ENCODE data around the gene EXD1. TPM values are rescaled to one million over a fixed set of nuclear protein-coding genes. Genes with fewer than 3 reads are reported as not detected.
"Not testable (repeated sequence)": the region's sequence is repeated elsewhere in the genome, so short reads cannot be mapped to it uniquely, and the experiment has no call there.

Gene EXD1
- total and polyA plus RNA-seq, 2 experiments from 2014 or later = 0.07 TPM; not detected in 1

GRCh38 chr15:41235929-41236328 lies 5.4 kb upstream of the EXD1 start:
- H3K27ac ChIP-seq (ENCODE audit: low read depth) = no peak overlapping the region
- Mint-ChIP-seq H3K4me1 (peaks cover 16% of the 10 kb centered on the region), H3K27ac (no peak overlapping the region), H3K36me3 (ENCODE audit: low read depth) (no peaks in the 10 kb centered on the region), H3K4me3 (no peak overlapping the region), H3K27me3 (ENCODE audit: insufficient read depth, low read depth, poor library complexity) (peaks cover 2% of the 10 kb centered on the region), H3K9me3 (no peaks in the 10 kb centered on the region)
- H3K9me2 ChIP-seq (ENCODE audit: insufficient read depth) = no peaks in the 10 kb centered on the region
- no peak for TF ChIP-seq STAT1 (IDR thresholded peaks at IDR 0.05; ENCODE audit: unreplicated experiment)
- no peak for TF ChIP-seq EZH2phosphoT487 (IDR thresholded peaks at IDR 0.05; ENCODE audit: unreplicated experiment)
- no peak for TF ChIP-seq POLR2AphosphoS5 (IDR thresholded peaks at IDR 0.05; ENCODE audit: low read depth)
- TF ChIP-seq, protein P1, sequence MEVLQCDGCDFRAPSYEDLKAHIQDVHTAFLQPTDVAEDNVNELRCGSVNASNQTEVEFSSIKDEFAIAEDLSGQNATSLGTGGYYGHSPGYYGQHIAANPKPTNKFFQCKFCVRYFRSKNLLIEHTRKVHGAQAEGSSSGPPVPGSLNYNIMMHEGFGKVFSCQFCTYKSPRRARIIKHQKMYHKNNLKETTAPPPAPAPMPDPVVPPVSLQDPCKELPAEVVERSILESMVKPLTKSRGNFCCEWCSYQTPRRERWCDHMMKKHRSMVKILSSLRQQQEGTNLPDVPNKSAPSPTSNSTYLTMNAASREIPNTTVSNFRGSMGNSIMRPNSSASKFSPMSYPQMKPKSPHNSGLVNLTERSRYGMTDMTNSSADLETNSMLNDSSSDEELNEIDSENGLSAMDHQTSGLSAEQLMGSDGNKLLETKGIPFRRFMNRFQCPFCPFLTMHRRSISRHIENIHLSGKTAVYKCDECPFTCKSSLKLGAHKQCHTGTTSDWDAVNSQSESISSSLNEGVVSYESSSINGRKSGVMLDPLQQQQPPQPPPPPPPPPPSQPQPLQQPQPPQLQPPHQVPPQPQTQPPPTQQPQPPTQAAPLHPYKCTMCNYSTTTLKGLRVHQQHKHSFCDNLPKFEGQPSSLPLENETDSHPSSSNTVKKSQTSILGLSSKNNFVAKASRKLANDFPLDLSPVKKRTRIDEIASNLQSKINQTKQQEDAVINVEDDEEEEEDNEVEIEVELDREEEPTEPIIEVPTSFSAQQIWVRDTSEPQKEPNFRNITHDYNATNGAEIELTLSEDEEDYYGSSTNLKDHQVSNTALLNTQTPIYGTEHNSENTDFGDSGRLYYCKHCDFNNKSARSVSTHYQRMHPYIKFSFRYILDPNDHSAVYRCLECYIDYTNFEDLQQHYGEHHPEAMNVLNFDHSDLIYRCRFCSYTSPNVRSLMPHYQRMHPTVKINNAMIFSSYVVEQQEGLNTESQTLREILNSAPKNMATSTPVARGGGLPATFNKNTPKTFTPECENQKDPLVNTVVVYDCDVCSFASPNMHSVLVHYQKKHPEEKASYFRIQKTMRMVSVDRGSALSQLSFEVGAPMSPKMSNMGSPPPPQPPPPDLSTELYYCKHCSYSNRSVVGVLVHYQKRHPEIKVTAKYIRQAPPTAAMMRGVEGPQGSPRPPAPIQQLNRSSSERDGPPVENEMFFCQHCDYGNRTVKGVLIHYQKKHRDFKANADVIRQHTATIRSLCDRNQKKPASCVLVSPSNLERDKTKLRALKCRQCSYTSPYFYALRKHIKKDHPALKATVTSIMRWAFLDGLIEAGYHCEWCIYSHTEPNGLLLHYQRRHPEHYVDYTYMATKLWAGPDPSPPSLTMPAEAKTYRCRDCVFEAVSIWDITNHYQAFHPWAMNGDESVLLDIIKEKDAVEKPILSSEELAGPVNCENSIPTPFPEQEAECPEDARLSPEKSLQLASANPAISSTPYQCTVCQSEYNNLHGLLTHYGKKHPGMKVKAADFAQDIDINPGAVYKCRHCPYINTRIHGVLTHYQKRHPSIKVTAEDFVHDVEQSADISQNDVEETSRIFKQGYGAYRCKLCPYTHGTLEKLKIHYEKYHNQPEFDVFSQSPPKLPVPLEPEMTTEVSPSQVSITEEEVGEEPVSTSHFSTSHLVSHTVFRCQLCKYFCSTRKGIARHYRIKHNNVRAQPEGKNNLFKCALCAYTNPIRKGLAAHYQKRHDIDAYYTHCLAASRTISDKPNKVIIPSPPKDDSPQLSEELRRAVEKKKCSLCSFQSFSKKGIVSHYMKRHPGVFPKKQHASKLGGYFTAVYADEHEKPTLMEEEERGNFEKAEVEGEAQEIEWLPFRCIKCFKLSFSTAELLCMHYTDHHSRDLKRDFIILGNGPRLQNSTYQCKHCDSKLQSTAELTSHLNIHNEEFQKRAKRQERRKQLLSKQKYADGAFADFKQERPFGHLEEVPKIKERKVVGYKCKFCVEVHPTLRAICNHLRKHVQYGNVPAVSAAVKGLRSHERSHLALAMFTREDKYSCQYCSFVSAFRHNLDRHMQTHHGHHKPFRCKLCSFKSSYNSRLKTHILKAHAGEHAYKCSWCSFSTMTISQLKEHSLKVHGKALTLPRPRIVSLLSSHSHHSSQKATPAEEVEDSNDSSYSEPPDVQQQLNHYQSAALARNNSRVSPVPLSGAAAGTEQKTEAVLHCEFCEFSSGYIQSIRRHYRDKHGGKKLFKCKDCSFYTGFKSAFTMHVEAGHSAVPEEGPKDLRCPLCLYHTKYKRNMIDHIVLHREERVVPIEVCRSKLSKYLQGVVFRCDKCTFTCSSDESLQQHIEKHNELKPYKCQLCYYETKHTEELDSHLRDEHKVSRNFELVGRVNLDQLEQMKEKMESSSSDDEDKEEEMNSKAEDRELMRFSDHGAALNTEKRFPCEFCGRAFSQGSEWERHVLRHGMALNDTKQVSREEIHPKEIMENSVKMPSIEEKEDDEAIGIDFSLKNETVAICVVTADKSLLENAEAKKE (CRISPR knock-in tag; IDR thresholded peaks at IDR 0.05) = no peak
- no peak for TF ChIP-seq CREB1 (CRISPR knock-in tag; IDR thresholded peaks at IDR 0.05; ENCODE audit: low read depth)
- TF ChIP-seq NANOG (IDR thresholded peaks at IDR 0.05; ENCODE audit: borderline replicate concordance) = no peak
- no peak for TF ChIP-seq JUNB (IDR thresholded peaks at IDR 0.05; ENCODE audit: unreplicated experiment)
- no peak for TF ChIP-seq ETS1 (IDR thresholded peaks at IDR 0.05)
- no peaks in the 10 kb centered on the region for H3F3A ChIP-seq (replicated peaks; ENCODE audit: low read depth)
- H4K20me1 ChIP-seq (replicated peaks; ENCODE audit: insufficient read depth) = peaks cover 17% of the 10 kb centered on the region; the same call in 1 of the 2 replicates
- H3K4me1 ChIP-seq (ENCODE audit: insufficient read depth) = peaks cover 25% of the 10 kb centered on the region
- peaks cover 69% of the 10 kb centered on the region for H3K79me2 ChIP-seq (replicated peaks; ENCODE audit: insufficient read depth)
- H2AFZ ChIP-seq = no peak overlapping the region
- no peaks in the 10 kb centered on the region for H3K27me3 ChIP-seq (ENCODE audit: insufficient read depth)
- ATAC-seq = no peak
- no peak overlapping the region for H3K4me2 ChIP-seq
- H3K36me3 ChIP-seq (ENCODE audit: insufficient read depth) = no peaks in the 10 kb centered on the region
- DNase-seq (ENCODE audit: low spot score) = no peak
- H3K4me3 ChIP-seq = no peak overlapping the region

DNA sequence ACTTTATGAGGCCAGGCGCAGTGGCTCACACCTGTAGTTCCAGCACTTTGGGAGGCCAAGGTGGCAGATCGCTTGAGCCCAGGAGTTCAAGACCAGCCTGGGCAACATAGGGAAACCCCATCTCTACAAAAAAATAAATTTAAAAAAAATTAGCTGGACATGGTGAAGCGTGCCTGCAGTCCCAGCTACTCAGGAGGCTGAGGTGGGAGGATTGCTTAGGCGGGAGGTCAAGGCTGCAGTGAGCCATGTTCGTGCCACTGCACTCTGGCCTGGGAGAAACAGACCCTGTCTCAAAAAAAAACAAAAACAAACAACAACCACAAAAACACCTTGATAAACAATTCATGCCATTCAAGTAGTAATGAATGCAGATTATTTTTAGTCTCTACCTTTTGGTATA lies 4.7 kb upstream of the EXD1 start:
- not testable (repeated sequence) for H3K4me3 ChIP-seq; H3K27ac ChIP-seq (ENCODE audit: low read depth); H3K36me3 ChIP-seq (ENCODE audit: insufficient read depth); H3F3A ChIP-seq (replicated peaks; ENCODE audit: low read depth); H3K27ac Mint-ChIP-seq; DNase-seq (ENCODE audit: low spot score); H3K9me2 ChIP-seq (ENCODE audit: insufficient read depth); H3K36me3 Mint-ChIP-seq (ENCODE audit: low read depth); H3K4me2 ChIP-seq; H3K9me3 Mint-ChIP-seq; H3K27me3 Mint-ChIP-seq (ENCODE audit: insufficient read depth, low read depth, poor library complexity); H2AFZ ChIP-seq; H3K4me3 Mint-ChIP-seq; H3K27me3 ChIP-seq (ENCODE audit: insufficient read depth); ATAC-seq
- Histone ChIP-seq H3K4me1 (ENCODE audit: insufficient read depth) (peaks cover 25% of the 10 kb centered on the region), H3K79me2 (replicated peaks; ENCODE audit: insufficient read depth) (peaks cover 67% of the 10 kb centered on the region), H4K20me1 (replicated peaks; ENCODE audit: insufficient read depth) (peaks cover 17% of the 10 kb centered on the region; the same call in 1 of the 2 replicates)
- peaks cover 16% of the 10 kb centered on the region for H3K4me1 Mint-ChIP-seq

All from GM23338 (cell line).